ENCODE results near the gene APPL1.

DNA sequence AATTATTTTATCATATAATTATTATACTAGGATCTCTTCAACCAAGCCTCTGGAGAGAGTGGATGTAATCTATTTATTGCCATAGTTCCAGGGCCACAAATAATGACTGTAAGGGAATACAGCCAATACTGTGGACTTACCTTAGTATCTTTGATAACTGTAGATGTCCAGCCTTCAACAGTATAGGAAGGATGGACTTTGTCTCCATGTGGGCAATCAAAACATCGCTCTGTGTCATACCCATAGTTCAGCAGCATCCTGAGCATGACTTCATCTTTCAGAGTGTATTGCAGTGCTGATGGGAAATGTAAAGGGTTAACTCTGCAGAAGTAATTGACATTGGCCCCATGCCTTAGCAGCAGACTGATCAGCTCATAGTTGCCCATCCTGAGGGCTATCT is 50.7 kb downstream of the APPL1 start:
- TF ChIP-seq, protein P1, sequence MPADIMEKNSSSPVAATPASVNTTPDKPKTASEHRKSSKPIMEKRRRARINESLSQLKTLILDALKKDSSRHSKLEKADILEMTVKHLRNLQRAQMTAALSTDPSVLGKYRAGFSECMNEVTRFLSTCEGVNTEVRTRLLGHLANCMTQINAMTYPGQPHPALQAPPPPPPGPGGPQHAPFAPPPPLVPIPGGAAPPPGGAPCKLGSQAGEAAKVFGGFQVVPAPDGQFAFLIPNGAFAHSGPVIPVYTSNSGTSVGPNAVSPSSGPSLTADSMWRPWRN (IDR thresholded peaks at IDR 0.05; ENCODE audit: low read depth): no peak
- no peak for TF ChIP-seq CTCF (IDR thresholded peaks at IDR 0.05 in 2 of 3, conservative IDR thresholded peaks at IDR 0.05 in 1 of 3; ENCODE audit: insufficient read depth in 2 of 3, low read depth in 1 of 3, low read length in 3 of 3)
- TF ChIP-seq, protein P2, sequence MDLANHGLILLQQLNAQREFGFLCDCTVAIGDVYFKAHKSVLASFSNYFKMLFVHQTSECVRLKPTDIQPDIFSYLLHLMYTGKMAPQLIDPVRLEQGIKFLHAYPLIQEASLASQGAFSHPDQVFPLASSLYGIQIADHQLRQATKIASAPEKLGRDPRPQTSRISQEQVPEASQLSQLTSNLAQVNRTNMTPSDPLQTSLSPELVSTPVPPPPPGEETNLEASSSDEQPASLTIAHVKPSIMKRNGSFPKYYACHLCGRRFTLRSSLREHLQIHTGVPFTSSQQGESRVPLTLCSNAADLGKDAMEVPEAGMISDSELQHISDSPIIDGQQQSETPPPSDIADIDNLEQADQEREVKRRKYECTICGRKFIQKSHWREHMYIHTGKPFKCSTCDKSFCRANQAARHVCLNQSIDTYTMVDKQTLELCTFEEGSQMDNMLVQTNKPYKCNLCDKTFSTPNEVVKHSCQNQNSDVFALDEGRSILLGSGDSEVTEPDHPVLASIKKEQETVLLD (IDR thresholded peaks at IDR 0.05): no peak
- no peak for TF ChIP-seq RBM39 (optimal IDR thresholded peaks at IDR 0.05; ENCODE audit: low read depth, low read length)
- TF ChIP-seq ARID2 (IDR thresholded peaks at IDR 0.05): no peak

All from K562 (cell line).